ENCODE results near the gene OR6B1.

The OR6B1 gene

DNA sequence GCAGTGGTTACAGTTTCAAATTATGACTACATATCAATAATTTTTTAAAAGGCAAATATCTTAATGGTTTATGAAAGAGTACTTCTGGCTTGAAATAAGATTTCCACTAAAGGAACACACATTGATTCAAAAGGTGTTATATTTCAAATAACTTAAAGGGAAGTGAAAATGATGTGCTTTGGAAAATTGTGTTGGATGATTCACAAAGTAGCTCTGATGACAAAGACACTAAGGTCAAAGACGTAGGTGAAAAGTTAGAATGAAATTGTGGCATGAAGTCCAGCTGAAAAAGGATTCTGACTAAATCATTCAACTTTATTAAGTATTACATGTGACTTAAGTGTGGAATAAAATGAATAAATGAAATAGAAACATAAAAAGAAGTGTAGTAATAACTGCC, 27.9 kb downstream of the OR6B1 start:
- no peaks in the 10 kb centered on the region for H3K79me2 ChIP-seq (ENCODE audit: insufficient read depth, low read length)
- H3K9me3 ChIP-seq (ENCODE audit: insufficient read depth, low read length, severe bottlenecking): no peaks in the 10 kb centered on the region
- ATAC-seq (ENCODE audit: insufficient read depth, low read depth) (no peak), DNase-seq (no peak)
- no peak overlapping the region for H3K4me2 ChIP-seq (ENCODE audit: insufficient read depth, low read length)
- H3K36me3 ChIP-seq (ENCODE audit: insufficient read depth, low read length): no peaks in the 10 kb centered on the region
- no peaks in the 10 kb centered on the region for H3K27me3 ChIP-seq (ENCODE audit: insufficient read depth, low read length, poor library complexity)
- H3K4me3 ChIP-seq (ENCODE audit: low read depth in 1 of 2, low read length in 2 of 2): no peak overlapping the region
- no peaks in the 10 kb centered on the region for H4K20me1 ChIP-seq (ENCODE audit: insufficient read depth, low read length)
- no peak overlapping the region for H2AFZ ChIP-seq (ENCODE audit: low read depth, low read length)
- no peak for TF ChIP-seq EZH2 (IDR thresholded peaks at IDR 0.05; ENCODE audit: borderline replicate concordance, low read depth, low read length, severe bottlenecking)
- no peak overlapping the region for H3K9ac ChIP-seq (ENCODE audit: low read depth, low read length)
- no peak overlapping the region for H3K27ac ChIP-seq (ENCODE audit: low read length)
- no peaks in the 10 kb centered on the region for H3K4me1 ChIP-seq (ENCODE audit: insufficient read depth, low read length)

DNA sequence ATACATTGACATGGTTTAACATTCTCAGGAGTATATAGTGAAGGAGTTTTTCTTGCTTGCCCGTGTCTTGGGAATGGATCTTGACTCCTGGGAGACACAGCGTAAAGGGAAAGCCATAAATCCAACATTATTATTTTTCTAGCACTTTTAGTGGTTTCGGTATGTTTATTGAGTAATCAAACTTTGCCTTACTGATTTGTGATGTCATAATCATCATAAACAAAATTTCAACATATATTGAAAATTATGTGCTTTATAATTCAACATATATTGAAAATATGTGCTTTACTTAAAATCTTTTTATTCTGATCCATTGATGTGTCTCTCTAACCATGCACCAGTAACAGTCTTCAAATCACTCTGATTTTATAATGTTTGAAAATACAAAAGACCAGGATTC, 28.4 kb downstream of the OR6B1 start:
- no peak for TF ChIP-seq CTCF (IDR thresholded peaks at IDR 0.05; ENCODE audit: borderline replicate concordance, extremely low read depth, low read length, poor library complexity, severe bottlenecking)
- no peak for TF ChIP-seq EZH2 (IDR thresholded peaks at IDR 0.05; ENCODE audit: borderline replicate concordance, low read depth, low read length, severe bottlenecking)
- H3K27me3 ChIP-seq (ENCODE audit: insufficient read depth, low read length, poor library complexity): no peaks in the 10 kb centered on the region
- H3K9ac ChIP-seq (ENCODE audit: low read depth, low read length): no peak overlapping the region
- no peaks in the 10 kb centered on the region for H3K79me2 ChIP-seq (ENCODE audit: insufficient read depth, low read length)
- no peaks in the 10 kb centered on the region for H4K20me1 ChIP-seq (ENCODE audit: insufficient read depth, low read length)
- H2AFZ ChIP-seq (ENCODE audit: low read depth, low read length): no peak overlapping the region
- no peaks in the 10 kb centered on the region for H3K9me3 ChIP-seq (ENCODE audit: insufficient read depth, low read length, severe bottlenecking)
- no peaks in the 10 kb centered on the region for H3K4me1 ChIP-seq (ENCODE audit: insufficient read depth, low read length)
- no peak for DNase-seq
- H3K4me3 ChIP-seq (ENCODE audit: low read depth in 1 of 2, low read length in 2 of 2): no peak overlapping the region
- no peak overlapping the region for H3K4me2 ChIP-seq (ENCODE audit: insufficient read depth, low read length)
- no peak overlapping the region for H3K27ac ChIP-seq (ENCODE audit: low read length)
- no peak for ATAC-seq (ENCODE audit: insufficient read depth, low read depth)
- no peaks in the 10 kb centered on the region for H3K36me3 ChIP-seq (ENCODE audit: insufficient read depth, low read length)

DNA sequence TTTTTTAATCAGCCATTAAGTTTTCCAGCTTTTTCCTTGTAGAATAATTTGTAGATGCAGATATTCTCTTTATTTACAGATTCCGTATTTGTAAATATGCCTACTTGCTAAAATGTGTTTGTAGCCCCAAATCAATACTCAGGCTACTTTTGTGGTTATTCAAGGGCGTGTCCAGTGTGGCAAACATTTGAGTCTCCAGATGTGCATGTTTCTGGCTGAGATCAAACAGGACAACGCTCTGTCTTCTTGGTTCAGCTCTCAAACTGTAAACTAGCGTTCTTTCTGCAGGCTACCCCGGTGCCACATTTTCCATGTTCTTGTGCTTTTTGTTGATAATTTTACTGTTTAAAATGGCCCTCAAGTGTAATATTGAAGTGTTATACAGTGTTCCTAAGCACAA, 32.4 kb downstream of the OR6B1 start:
- no peaks in the 10 kb centered on the region for H3K27me3 ChIP-seq (ENCODE audit: insufficient read depth, low read length, poor library complexity)
- H3K4me2 ChIP-seq (ENCODE audit: insufficient read depth, low read length): no peak overlapping the region
- ATAC-seq (ENCODE audit: insufficient read depth, low read depth) (no peak), DNase-seq (no peak)
- H3K4me1 ChIP-seq (ENCODE audit: insufficient read depth, low read length): no peaks in the 10 kb centered on the region
- no peak overlapping the region for H2AFZ ChIP-seq (ENCODE audit: low read depth, low read length)
- H3K4me3 ChIP-seq (ENCODE audit: low read depth in 1 of 2, low read length in 2 of 2): no peak overlapping the region
- H3K36me3 ChIP-seq (ENCODE audit: insufficient read depth, low read length): no peaks in the 10 kb centered on the region
- no peaks in the 10 kb centered on the region for H4K20me1 ChIP-seq (ENCODE audit: insufficient read depth, low read length)
- no peak overlapping the region for H3K27ac ChIP-seq (ENCODE audit: low read length)
- no peaks in the 10 kb centered on the region for H3K79me2 ChIP-seq (ENCODE audit: insufficient read depth, low read length)
- no peaks in the 10 kb centered on the region for H3K9me3 ChIP-seq (ENCODE audit: insufficient read depth, low read length, severe bottlenecking)
- TF ChIP-seq CTCF (IDR thresholded peaks at IDR 0.05; ENCODE audit: borderline replicate concordance, extremely low read depth, low read length, poor library complexity, severe bottlenecking) (no peak), EZH2 (IDR thresholded peaks at IDR 0.05; ENCODE audit: borderline replicate concordance, low read depth, low read length, severe bottlenecking) (no peak)
- no peak overlapping the region for H3K9ac ChIP-seq (ENCODE audit: low read depth, low read length)

- H3K9me3 ChIP-seq (ENCODE audit: insufficient read depth, low read length, severe bottlenecking): no peaks in the 10 kb centered on the region
- no peaks in the 10 kb centered on the region for H3K36me3 ChIP-seq (ENCODE audit: insufficient read depth, low read length)
- no peaks in the 10 kb centered on the region for H3K79me2 ChIP-seq (ENCODE audit: insufficient read depth, low read length)
- H2AFZ ChIP-seq (ENCODE audit: low read depth, low read length): no peak overlapping the region
- H3K4me3 ChIP-seq (ENCODE audit: low read depth in 1 of 2, low read length in 2 of 2): no peak overlapping the region
- ATAC-seq (ENCODE audit: insufficient read depth, low read depth): no peak
- no peaks in the 10 kb centered on the region for H3K27me3 ChIP-seq (ENCODE audit: insufficient read depth, low read length, poor library complexity)
- H3K9ac ChIP-seq (ENCODE audit: low read depth, low read length): no peak overlapping the region
- no peak for DNase-seq
- no peaks in the 10 kb centered on the region for H3K4me1 ChIP-seq (ENCODE audit: insufficient read depth, low read length)
- H3K27ac ChIP-seq (ENCODE audit: low read length): no peak overlapping the region
- no peaks in the 10 kb centered on the region for H4K20me1 ChIP-seq (ENCODE audit: insufficient read depth, low read length)
- no peak for TF ChIP-seq EZH2 (IDR thresholded peaks at IDR 0.05; ENCODE audit: borderline replicate concordance, low read depth, low read length, severe bottlenecking)
- no peak for TF ChIP-seq CTCF (IDR thresholded peaks at IDR 0.05; ENCODE audit: borderline replicate concordance, extremely low read depth, low read length, poor library complexity, severe bottlenecking)
- H3K4me2 ChIP-seq (ENCODE audit: insufficient read depth, low read length): no peak overlapping the region
Measured at GRCh38 chr7:144032985-144033709, 33.0 kb downstream of the OR6B1 start.
